HCT116 (cell line): ENCODE results near the gene LOXL1. TPM values are rescaled to one million over a fixed set of nuclear protein-coding genes. Genes with fewer than 3 reads are reported as not detected.
A peak's percentile ranks its signal among the peaks of the same experiment; 100 is the strongest.

ENCODE experiments used
- ATAC-seq: fragments of 200-7000 bp; cut with Tn5 transposase; 2 replicates; pipeline ENCODE4 v1.9.1; 2020; ENCODE audit warnings: mild to moderate bottlenecking, moderate library complexity
- BruUV-seq: library from RNA; stranded (reverse); fragments of 400-500 nt; replicated peaks from 2 replicates; lab custom pipeline; 2021; lab: Mats Ljungman, UMichigan
- CTCF ChIA-PET: fragments of 300-600 bp; sonication (Branson Sonifier 250); formaldehyde crosslinking; loops from one replicate; lab custom pipeline; 2021; ENCODE audit warnings: antibody characterized with exemption; lab: Charles Lee
- POLR2A ChIA-PET: fragments of 300-600, 350-600 bp; sonication (Branson Sonifier 250); formaldehyde crosslinking; loops from one replicate; lab custom pipeline; 2021; ENCODE audit warnings: antibody characterized with exemption; lab: Charles Lee
- RAD21 ChIA-PET, 2 experiments: fragments of 300-600 bp; sonication (Branson Sonifier 250); formaldehyde crosslinking; loops; one replicate each; lab custom pipeline; 2023; ENCODE audit warnings: low total read pairs in 2 of 2; ENCODE audit not compliant: uncharacterized antibody in 2 of 2, unreplicated experiment in 2 of 2, low non-redundant PET in 1 of 2; lab: Charles Lee
- DNase-seq: peaks from one replicate; pipeline ENCODE4 v3.0.0-alpha.2; 2010; ENCODE audit warnings: low read depth, low spot score
- H2AFZ ChIP-seq: fragments of 200-600 bp; shearing (Covaris generic), sonication (generic); 2 replicates; pipeline ENCODE4 v1.6.1; 2017; ENCODE audit warnings: low read depth, mixed run types, mixed read lengths, antibody characterized with exemption, low read length; ENCODE audit not compliant: poor library complexity, severe bottlenecking
- H3K27ac ChIP-seq: 2 replicates; pipeline ENCODE4 v1.5.1; 2012; ENCODE audit warnings: low read depth, low read length
- H3K27me3 ChIP-seq: fragments of 200-600 bp; sonication (generic); 2 replicates; pipeline ENCODE4 v1.6.1; 2016; ENCODE audit warnings: mixed run types, low read length, mixed read lengths; ENCODE audit not compliant: insufficient read depth
- H3K36me3 ChIP-seq, 2 experiments: fragments of 200-500 bp in 1 of 2; fragments of 200-600 bp in 1 of 2; sonication (Bioruptor generic) in 1 of 2; sonication (generic) in 1 of 2; 2 replicates each; pipeline versions ENCODE4 v1.5.1 to v1.6.1; 2014 to 2016; ENCODE audit warnings: low read length in 2 of 2, inconsistent platforms in 1 of 2, mixed read lengths in 1 of 2, mixed run types in 1 of 2; ENCODE audit not compliant: insufficient read depth in 2 of 2, control insufficient read depth in 1 of 2
- H3K4me1 ChIP-seq, 2 experiments: fragments of 200-600 bp in 1 of 2; sonication (generic) in 1 of 2; 2 replicates each; pipeline versions ENCODE4 v1.5.1 to v1.6.1; 2012 to 2017; ENCODE audit warnings: low read length in 2 of 2, inconsistent platforms in 1 of 2, mild to moderate bottlenecking in 1 of 2, mixed read lengths in 1 of 2, mixed run types in 1 of 2, moderate library complexity in 1 of 2; ENCODE audit not compliant: insufficient read depth in 2 of 2, control insufficient read depth in 1 of 2
- H3K4me2 ChIP-seq: fragments of 200-600 bp; sonication (generic); 2 replicates; pipeline ENCODE4 v1.6.1; 2017; ENCODE audit warnings: mixed run types, low read length, mixed read lengths
- H3K4me3 ChIP-seq, 2 experiments: fragments of 200-600 bp in 1 of 2; sonication (generic) in 1 of 2; replicated peaks in 1 of 2; 2 replicates each; pipeline ENCODE4 v1.5.1; 2011 to 2016; ENCODE audit warnings: low read length in 2 of 2, control low read depth in 1 of 2, low read depth in 1 of 2, mild to moderate bottlenecking in 1 of 2, mixed read lengths in 1 of 2, mixed run types in 1 of 2
- H3K79me2 ChIP-seq: fragments of 200-600 bp; sonication (generic); 2 replicates; pipeline ENCODE4 v1.6.1; 2017; ENCODE audit warnings: mild to moderate bottlenecking, mixed run types, low read length, moderate library complexity, mixed read lengths; ENCODE audit not compliant: insufficient read depth
- H3K9ac ChIP-seq: fragments of 200-600 bp; sonication (generic); 2 replicates; pipeline ENCODE4 v1.6.1; 2016; ENCODE audit warnings: low read length, mixed read lengths
- H3K9me2 ChIP-seq: fragments of 200-600 bp; sonication (generic), shearing (Covaris generic); 2 replicates; pipeline ENCODE4 v1.6.1; 2017; ENCODE audit warnings: mixed run types, mild to moderate bottlenecking, moderate library complexity; ENCODE audit not compliant: insufficient read depth
- H3K9me3 ChIP-seq, 2 experiments: fragments of 200-500 bp in 1 of 2; fragments of 200-600 bp in 1 of 2; sonication (Bioruptor generic) in 1 of 2; sonication (generic) in 1 of 2; 2 replicates each; pipeline ENCODE4 v1.6.1; 2014 to 2017; ENCODE audit warnings: low read length in 2 of 2, mixed read lengths in 2 of 2, inconsistent platforms in 1 of 2, low read depth in 1 of 2, mild to moderate bottlenecking in 1 of 2, mixed run types in 1 of 2, moderate library complexity in 1 of 2; ENCODE audit not compliant: control insufficient read depth in 1 of 2, insufficient read depth in 1 of 2
- H4K20me1 ChIP-seq: fragments of 200-600 bp; sonication (generic), shearing (Covaris generic); 2 replicates; pipeline ENCODE4 v1.6.1; 2017; ENCODE audit warnings: mixed run types, mild to moderate bottlenecking, moderate library complexity; ENCODE audit not compliant: insufficient read depth
- CBX3 ChIP-seq: IDR thresholded peaks from 2 replicates; pipeline ENCODE4 v1.6.1; 2012; ENCODE audit warnings: low read depth
- CEBPB ChIP-seq: IDR thresholded peaks from 2 replicates; pipeline ENCODE4 v1.6.1; 2012; ENCODE audit warnings: low read depth
- EGR1 ChIP-seq: IDR thresholded peaks from 2 replicates; pipeline ENCODE4 v1.6.1; 2012; ENCODE audit warnings: low read depth
- ELF1 ChIP-seq: IDR thresholded peaks from 2 replicates; pipeline ENCODE4 v1.6.1; 2012; ENCODE audit warnings: low read depth, borderline replicate concordance
- EZH2 ChIP-seq: fragments of 200-600 bp; sonication (generic); IDR thresholded peaks from 2 replicates; pipeline ENCODE4 v1.6.1; 2017; ENCODE audit warnings: antibody characterized with exemption, mixed run types
- EZH2phosphoT487 ChIP-seq: fragments of 200-600 bp; IDR thresholded peaks from 2 replicates; pipeline ENCODE4 v1.6.1; 2018; ENCODE audit warnings: antibody characterized with exemption, borderline replicate concordance
- FOSL1 ChIP-seq: IDR thresholded peaks from 2 replicates; pipeline ENCODE4 v1.6.1; 2012; ENCODE audit warnings: low read depth
- JUND ChIP-seq: IDR thresholded peaks from 2 replicates; pipeline ENCODE4 v1.6.1; 2012
- SIN3A ChIP-seq: IDR thresholded peaks from 2 replicates; pipeline ENCODE4 v1.6.1; 2012; ENCODE audit warnings: low read depth
- SP1 ChIP-seq: IDR thresholded peaks from 2 replicates; pipeline ENCODE4 v1.6.1; 2012; ENCODE audit warnings: low read depth
- TCF7L2 ChIP-seq: IDR thresholded peaks from 2 replicates; pipeline ENCODE4 v1.7.0; 2011; ENCODE audit warnings: borderline replicate concordance, inconsistent platforms; ENCODE audit not compliant: insufficient read depth, insufficient read length; ENCODE audit errors: extremely low read depth
- YY1 ChIP-seq: IDR thresholded peaks from 2 replicates; pipeline ENCODE4 v1.6.1; 2011; ENCODE audit warnings: low read length, low read depth, moderate library complexity, mild to moderate bottlenecking; ENCODE audit not compliant: insufficient replicate concordance; ENCODE audit errors: extremely low read depth
- intact Hi-C: fragments of 100-400 bp; cut with micrococcal nuclease; formaldehyde crosslinking; loops from 2 replicates; pipeline ENCODE4 v1.10.0; 2022
- total RNA-seq: library from RNA; stranded (reverse); gene quantifications from one replicate; pipeline ENCODE4 v1.2.1, GENCODE V29; 2021; ENCODE audit not compliant: unreplicated experiment
- TF ChIP-seq, protein P1 (sequence below): IDR thresholded peaks from 2 replicates; pipeline ENCODE4 v1.6.1; 2012
- TF ChIP-seq, protein P2 (sequence below): IDR thresholded peaks from 2 replicates; pipeline ENCODE4 v1.6.1; 2012; ENCODE audit warnings: low read depth
- TF ChIP-seq, protein P3 (sequence below), 3 experiments: fragments of 200-600 bp in 1 of 3; sonication (generic) in 1 of 3; IDR thresholded peaks in 2 of 3; conservative IDR thresholded peaks in 1 of 3; 2 replicates each; pipeline ENCODE4 v1.5.1; 2012 to 2017; ENCODE audit warnings: low read depth in 2 of 3, low read length in 2 of 3, antibody characterized with exemption in 1 of 3, borderline replicate concordance in 1 of 3, control low read depth in 1 of 3, mild to moderate bottlenecking in 1 of 3, mixed read lengths in 1 of 3, mixed run types in 1 of 3, moderate library complexity in 1 of 3; ENCODE audit not compliant: insufficient read depth in 1 of 3

The LOXL1 gene
- total RNA-seq, 1 experiment from 2014 or later = 14.9 TPM

DNA sequence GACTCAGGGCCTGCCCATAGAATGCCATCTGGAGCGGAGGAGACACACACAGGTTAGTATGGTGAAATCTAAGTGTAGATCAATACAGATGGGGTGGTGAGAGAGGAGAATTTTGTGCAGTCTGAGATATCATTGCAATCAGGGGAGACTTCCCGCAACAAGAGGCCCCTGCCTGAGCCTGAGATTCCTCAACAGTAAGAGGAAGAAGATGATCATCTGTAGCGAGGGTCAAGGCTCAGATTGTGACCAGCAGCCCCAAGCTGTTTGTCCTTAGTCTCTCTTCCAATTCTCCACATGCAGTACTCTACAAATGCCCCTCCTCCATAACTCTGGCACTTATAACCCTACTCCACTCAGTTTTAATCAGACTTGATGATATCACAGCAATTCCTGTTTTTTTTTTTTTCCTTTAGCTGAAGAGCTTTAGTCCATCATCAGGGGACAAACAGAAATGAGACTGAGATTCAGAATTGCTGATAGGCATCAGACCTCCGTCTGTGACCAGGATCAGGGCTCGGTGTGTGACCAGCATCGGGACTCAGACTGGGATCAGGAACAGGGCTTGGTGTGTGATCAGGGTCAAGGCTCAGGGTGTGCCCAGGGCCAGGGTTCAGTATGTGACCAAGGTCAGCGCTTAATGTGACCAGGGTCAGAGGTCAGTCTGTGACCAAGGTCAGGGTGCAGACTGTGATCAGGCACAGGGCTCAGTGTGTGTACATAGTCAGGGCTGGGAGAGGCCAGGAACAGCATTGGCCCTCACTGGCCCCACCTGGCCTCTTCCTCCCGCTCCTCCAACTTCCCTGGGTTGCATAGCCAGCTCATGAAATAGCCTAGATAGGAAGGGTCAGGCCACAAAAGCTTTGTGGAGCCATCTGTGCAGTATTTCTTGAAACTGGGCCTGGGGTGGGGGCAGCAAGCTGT, 14.1 kb downstream of the LOXL1 start:
- RAD21 ChIA-PET = interaction anchor here in 1 of 2 experiments (0.7 kb wide), 1 partner anchor 10 kb away, joined by 3 read pairs; no protein-coding TSS in a partner anchor
- no peaks in the 10 kb centered on the region for H4K20me1 ChIP-seq
- H3K4me3 ChIP-seq = no peak overlapping the region
- H3K9me3 ChIP-seq = no peaks in the 10 kb centered on the region
- no peak overlapping the region for H3K9ac ChIP-seq
- no peaks in the 10 kb centered on the region for H3K79me2 ChIP-seq
- H3K4me2 ChIP-seq = 0 out of 2 replicates have a peak overlapping the region, but pooled peaks have one; percentile 7
- POLR2A ChIA-PET = no interaction called here
- no TSS peak for BruUV-seq
- ATAC-seq (no peak), DNase-seq (no peak)
- no peaks in the 10 kb centered on the region for H3K27me3 ChIP-seq
- CTCF ChIA-PET = interaction anchor here (1.6 kb wide), 1 partner anchor 11 kb away, joined by 7 read pairs; no protein-coding TSS in a partner anchor
- H3K36me3 ChIP-seq = no peaks in the 10 kb centered on the region
- TF ChIP-seq JUND (no peak), TCF7L2 (no peak), SIN3A (no peak), CEBPB (no peak), CBX3 (no peak), FOSL1 (no peak), EGR1 (no peak), ELF1 (no peak), EZH2phosphoT487 (no peak), SP1 (no peak), EZH2 (no peak), YY1 (no peak)
- TF ChIP-seq, protein P1, sequence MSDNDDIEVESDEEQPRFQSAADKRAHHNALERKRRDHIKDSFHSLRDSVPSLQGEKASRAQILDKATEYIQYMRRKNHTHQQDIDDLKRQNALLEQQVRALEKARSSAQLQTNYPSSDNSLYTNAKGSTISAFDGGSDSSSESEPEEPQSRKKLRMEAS = no peak
- TF ChIP-seq, protein P2, sequence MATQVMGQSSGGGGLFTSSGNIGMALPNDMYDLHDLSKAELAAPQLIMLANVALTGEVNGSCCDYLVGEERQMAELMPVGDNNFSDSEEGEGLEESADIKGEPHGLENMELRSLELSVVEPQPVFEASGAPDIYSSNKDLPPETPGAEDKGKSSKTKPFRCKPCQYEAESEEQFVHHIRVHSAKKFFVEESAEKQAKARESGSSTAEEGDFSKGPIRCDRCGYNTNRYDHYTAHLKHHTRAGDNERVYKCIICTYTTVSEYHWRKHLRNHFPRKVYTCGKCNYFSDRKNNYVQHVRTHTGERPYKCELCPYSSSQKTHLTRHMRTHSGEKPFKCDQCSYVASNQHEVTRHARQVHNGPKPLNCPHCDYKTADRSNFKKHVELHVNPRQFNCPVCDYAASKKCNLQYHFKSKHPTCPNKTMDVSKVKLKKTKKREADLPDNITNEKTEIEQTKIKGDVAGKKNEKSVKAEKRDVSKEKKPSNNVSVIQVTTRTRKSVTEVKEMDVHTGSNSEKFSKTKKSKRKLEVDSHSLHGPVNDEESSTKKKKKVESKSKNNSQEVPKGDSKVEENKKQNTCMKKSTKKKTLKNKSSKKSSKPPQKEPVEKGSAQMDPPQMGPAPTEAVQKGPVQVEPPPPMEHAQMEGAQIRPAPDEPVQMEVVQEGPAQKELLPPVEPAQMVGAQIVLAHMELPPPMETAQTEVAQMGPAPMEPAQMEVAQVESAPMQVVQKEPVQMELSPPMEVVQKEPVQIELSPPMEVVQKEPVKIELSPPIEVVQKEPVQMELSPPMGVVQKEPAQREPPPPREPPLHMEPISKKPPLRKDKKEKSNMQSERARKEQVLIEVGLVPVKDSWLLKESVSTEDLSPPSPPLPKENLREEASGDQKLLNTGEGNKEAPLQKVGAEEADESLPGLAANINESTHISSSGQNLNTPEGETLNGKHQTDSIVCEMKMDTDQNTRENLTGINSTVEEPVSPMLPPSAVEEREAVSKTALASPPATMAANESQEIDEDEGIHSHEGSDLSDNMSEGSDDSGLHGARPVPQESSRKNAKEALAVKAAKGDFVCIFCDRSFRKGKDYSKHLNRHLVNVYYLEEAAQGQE = no peak
- TF ChIP-seq, protein P3, sequence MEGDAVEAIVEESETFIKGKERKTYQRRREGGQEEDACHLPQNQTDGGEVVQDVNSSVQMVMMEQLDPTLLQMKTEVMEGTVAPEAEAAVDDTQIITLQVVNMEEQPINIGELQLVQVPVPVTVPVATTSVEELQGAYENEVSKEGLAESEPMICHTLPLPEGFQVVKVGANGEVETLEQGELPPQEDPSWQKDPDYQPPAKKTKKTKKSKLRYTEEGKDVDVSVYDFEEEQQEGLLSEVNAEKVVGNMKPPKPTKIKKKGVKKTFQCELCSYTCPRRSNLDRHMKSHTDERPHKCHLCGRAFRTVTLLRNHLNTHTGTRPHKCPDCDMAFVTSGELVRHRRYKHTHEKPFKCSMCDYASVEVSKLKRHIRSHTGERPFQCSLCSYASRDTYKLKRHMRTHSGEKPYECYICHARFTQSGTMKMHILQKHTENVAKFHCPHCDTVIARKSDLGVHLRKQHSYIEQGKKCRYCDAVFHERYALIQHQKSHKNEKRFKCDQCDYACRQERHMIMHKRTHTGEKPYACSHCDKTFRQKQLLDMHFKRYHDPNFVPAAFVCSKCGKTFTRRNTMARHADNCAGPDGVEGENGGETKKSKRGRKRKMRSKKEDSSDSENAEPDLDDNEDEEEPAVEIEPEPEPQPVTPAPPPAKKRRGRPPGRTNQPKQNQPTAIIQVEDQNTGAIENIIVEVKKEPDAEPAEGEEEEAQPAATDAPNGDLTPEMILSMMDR (IDR thresholded peaks at IDR 0.05 in 2 of 3, conservative IDR thresholded peaks at IDR 0.05 in 1 of 3; ENCODE audit: borderline replicate concordance in 1 of 3, insufficient read depth in 1 of 3, low read depth in 2 of 3, low read length in 2 of 3) = no peak
- no peaks in the 10 kb centered on the region for H3K9me2 ChIP-seq
- peaks cover 0 to 18% of the 10 kb centered on the region in 2 experiments; a peak in 2 of 4 replicates for H3K4me1 ChIP-seq
- H2AFZ ChIP-seq = no peak overlapping the region
- intact Hi-C loops = no loop called here
- no peak overlapping the region for H3K27ac ChIP-seq
